Measurements from ENCODE around the gene CCDC57.

DNA sequence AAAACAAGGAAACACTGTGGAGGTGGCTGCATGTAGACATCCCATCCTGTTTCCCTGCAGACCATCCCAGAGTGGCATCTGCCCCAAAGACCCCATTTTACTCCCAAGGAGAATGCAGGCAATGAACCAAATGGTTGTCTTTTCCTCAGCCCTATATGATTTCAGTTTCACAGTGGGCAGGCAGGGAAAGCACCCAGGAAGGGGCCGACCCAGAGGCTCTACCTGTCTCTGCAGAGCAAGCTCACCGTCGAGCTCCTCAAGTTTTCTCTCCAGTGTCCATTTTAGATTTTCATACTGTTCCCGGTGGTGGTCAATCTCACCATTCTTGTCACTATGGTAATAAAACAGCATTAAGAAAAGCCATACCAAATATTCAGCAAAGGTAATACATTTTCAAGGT is 14.6 kb downstream of the CCDC57 start:
- no peak for TF ChIP-seq EZH2 (optimal IDR thresholded peaks at IDR 0.05; ENCODE audit: low read depth, low read length)
- TF ChIP-seq, protein P1, sequence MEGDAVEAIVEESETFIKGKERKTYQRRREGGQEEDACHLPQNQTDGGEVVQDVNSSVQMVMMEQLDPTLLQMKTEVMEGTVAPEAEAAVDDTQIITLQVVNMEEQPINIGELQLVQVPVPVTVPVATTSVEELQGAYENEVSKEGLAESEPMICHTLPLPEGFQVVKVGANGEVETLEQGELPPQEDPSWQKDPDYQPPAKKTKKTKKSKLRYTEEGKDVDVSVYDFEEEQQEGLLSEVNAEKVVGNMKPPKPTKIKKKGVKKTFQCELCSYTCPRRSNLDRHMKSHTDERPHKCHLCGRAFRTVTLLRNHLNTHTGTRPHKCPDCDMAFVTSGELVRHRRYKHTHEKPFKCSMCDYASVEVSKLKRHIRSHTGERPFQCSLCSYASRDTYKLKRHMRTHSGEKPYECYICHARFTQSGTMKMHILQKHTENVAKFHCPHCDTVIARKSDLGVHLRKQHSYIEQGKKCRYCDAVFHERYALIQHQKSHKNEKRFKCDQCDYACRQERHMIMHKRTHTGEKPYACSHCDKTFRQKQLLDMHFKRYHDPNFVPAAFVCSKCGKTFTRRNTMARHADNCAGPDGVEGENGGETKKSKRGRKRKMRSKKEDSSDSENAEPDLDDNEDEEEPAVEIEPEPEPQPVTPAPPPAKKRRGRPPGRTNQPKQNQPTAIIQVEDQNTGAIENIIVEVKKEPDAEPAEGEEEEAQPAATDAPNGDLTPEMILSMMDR (IDR thresholded peaks at IDR 0.05; ENCODE audit: low read length), result no peak
- TF ChIP-seq EZH2phosphoT487 (IDR thresholded peaks at IDR 0.05; ENCODE audit: low read length), result no peak

Data from MM.1S (cell line).